Activated CD8-positive, alpha-beta memory T cell treated with anti-CD3 and anti-CD28 coated beads for 24 hours (primary cell): ENCODE measurements around the gene UQCC5.
A peak's percentile ranks its signal among the peaks of the same experiment; 100 is the strongest.
"Not testable (repeated sequence)": the region's sequence is repeated elsewhere in the genome, so short reads cannot be mapped to it uniquely, and the experiment has no call there.

Experiments
- DNase-seq: peaks from one replicate; pipeline ENCODE4 v3.0.0-alpha.2; 2020

UQCC5 gene

DNA sequence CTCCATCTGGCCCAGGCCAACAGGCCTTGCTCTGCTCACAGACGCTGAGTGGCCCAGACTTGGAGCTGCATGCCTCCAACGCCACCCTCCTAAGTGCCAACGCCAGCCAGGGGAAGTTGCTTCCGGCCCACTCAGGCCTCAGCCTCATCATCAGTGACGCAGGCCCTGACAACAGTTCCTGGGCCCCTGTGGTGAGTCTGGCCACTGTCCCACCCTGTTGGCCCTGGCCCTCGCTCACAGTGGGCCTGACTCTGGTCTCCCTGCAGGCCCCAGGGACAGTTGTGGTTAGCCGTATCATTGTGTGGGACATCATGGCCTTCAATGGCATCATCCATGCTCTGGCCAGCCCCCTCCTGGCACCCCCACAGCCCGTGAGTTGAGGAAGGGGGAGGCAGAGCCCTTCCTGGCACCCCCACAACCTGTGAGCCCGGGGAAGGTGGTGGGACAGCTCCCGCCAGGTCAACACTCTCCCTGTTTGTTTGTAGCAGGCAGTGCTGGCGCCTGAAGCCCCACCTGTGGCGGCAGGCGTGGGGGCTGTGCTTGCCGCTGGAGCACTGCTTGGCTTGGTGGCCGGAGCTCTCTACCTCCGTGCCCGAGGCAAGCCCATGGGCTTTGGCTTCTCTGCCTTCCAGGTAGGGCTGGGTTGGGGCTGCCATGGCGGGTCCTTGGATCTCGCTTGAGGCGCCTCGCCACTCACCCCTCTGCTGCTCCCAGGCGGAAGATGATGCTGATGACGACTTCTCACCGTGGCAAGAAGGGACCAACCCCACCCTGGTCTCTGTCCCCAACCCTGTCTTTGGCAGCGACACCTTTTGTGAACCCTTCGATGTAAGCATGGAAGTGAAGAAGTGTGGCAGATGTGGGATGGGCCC, 12.8 kb upstream of the UQCC5 start:
- DNase-seq, result no peak

DNA sequence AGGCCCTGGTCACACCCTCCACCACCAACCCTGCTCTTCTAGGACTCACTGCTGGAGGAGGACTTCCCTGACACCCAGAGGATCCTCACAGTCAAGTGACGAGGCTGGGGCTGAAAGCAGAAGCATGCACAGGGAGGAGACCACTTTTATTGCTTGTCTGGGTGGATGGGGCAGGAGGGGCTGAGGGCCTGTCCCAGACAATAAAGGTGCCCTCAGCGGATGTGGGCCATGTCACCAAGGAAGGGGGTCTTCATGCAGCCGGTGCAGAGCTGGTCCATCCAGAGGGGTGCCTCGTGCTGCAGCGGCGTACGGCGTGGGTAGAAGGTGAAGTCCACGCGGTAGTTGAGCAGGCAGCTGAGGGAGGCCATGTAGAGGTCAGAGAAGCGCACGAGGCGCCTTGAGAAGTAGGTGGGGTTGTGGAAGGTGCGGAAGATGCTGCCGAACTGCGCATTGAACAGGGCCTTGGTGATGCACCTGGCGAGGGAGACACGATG, 12.1 kb upstream of the UQCC5 start:
- no peak for DNase-seq

DNA sequence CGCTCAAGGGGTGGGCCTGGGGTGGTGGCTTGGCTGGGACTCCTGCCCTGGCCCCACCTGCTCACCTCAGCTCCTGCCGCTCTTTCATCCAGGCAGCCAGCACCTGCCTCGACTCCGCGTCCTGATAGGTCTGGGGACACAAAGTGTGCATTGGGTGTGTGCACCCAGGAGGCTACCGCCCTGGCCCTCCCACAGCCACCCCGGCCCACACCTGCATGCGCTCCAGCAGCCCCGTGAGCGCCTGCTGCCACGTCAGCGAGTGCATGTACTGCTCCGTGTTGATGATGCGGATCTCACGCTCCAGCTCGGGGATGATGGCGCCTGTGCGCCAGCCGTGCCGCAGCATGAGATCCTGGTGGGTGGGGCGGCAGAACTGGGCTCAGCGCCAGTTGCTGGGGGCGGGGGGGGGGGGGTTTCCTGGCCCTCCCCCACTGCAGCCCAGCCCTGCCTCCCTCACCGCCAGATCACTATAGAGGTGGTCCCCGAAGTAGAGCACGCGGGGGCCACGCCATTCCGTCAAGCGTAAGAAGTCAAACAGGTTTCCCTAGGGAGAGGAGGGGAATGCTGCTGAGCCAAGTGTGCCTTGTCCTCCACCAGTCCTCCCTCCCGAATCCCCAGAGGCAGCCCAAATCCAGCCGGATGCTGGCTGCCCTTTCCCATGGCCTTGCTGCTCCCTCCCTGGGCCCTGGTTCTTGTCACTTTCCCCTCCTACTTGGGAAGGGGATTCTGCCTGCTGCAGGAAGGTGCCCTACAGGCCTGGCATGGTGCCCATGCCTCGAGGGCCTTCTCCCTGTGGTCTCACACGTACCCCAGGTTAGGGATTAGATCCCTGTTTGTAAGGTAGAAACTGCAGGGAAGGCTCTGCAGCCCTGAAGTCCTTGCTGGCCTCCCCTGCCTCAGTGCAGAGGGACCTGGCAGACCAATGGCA, 11.4 kb upstream of the UQCC5 start:
- DNase-seq, result no peak

DNA sequence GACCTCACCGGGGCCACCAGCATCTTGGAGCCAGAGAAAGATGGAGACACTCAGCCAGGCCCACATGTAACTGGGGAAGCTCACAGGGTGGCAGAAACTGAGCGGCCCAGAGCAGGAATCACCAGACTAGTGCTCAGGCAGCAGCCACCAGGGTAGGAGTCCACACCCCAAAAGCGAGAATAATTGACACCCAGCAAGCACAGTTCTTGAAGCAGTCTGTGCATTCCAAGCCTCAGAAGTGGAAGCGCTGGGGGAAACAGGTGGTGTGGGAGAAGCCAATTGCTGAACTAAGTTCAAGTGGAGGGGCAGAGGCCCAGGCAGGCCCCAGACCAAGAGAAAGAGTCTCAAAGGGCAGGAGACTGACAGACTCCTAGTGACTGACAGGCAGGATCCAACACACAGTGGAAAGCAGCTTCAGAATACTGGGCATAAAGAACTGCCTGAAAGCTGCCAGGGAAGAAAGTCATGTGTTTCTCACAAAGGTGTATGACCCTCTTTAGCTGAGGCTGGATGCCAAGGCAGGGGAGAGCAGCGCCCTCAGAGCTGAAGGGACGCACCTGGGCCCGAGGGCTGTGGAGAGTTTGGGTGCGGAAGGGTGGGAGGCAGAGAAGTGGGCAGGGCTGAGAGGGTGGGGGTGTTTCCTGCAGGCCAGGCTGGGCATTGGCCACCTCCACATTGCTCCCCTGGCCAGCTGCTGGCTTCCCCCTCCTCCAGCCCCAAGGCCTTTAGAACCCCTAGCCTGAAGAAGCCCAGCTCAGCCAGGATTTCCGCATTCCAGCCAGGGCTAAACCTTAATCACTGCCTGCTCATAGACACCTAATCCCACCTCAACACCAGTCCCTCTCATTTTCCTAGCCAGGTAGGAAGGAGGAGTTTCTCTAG, 10.5 kb upstream of the UQCC5 start:
- no peak for DNase-seq

DNA sequence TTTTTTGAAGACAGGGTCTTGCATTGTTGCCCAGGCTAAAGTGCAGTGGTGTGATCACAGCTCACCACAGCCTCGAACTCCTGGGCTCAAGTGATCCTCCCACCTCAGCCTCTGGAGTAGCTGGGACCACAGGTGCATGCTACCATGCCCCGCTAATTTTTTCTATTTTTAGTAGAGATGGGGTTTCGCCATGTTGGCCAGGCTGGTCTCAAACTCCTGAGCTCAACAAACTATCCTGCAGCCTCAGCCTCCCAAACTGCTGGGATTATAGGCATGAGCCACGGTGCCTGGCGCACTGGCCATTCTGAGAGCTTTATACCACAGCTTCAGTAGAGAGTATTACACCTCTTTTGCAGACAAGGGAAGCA, 9.8 kb upstream of the UQCC5 start:
- not testable (repeated sequence) for DNase-seq

DNA sequence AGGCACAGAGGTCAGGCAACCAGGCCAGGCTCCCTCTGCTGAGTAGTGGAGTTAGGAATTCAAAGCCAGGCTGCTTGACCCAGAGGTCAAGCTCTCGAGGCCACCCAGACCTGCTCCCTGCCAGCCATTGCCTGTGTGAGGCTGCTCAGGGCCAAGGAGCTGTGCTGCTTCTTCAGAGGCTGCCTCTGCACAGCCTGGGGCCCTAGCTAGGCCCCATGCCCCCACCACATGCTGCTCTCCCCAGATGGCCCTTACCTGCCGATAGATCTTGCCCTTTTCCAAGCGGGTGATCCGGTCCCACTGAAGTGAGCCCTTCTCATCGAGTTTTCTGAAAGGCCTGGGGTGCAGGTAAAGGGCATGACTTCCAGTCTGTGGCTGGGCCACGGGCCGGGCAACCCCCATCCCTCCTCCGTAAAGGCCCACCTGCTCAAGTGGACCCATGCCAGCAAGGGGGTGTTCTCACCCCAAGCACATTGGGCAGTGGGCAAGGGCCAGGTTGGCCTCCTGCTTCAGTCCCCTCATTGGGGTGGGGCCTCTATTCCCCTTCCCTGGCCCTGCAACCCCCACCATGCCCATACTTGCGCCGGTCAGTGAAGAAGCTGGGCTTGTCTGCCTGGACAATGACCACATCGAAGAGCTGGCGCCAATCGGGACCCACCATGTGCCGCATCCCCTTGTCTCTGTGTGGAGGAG, 9.2 kb upstream of the UQCC5 start:
- no peak for DNase-seq

DNA sequence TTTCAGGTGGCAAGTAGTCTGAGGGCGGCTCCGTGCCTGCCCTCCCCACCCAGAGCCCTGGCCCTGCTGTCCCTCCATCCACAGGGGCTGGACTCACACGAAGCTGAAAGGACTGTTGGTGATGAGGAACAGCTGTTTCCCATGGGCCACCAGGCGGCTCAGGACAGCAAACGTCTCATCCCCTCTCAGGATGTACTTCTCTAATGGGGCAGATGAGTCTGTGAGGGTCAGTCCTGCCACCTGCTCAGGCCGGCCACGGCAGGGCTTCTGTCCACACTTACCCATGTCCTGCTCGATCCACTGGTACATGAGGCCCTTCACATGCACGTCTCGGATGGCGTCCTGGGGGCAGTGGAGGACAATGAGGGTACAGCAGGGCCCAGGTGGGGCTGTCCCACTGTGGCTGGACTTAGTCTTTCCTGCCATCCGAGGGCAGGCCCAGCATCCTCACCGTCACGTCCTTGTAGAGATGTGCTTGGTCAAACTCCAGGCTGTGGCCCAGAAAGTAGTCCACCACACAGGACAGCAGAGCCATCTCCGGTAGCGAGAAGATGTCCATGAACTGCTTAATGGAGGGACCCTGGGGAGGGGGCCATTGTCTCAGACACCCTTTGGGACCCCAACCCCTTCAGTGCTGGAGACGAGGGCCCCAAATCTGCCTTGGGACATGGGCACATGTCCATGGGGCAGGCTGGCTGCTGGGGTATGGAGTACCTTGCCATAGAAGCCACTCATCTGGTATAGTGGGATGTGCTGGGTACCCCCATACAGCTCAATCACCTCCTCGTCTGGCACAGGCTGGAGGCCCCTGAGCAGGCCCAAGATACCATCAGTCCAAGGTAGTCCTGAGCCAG, 8.4 kb upstream of the UQCC5 start:
- no peak for DNase-seq

DNA sequence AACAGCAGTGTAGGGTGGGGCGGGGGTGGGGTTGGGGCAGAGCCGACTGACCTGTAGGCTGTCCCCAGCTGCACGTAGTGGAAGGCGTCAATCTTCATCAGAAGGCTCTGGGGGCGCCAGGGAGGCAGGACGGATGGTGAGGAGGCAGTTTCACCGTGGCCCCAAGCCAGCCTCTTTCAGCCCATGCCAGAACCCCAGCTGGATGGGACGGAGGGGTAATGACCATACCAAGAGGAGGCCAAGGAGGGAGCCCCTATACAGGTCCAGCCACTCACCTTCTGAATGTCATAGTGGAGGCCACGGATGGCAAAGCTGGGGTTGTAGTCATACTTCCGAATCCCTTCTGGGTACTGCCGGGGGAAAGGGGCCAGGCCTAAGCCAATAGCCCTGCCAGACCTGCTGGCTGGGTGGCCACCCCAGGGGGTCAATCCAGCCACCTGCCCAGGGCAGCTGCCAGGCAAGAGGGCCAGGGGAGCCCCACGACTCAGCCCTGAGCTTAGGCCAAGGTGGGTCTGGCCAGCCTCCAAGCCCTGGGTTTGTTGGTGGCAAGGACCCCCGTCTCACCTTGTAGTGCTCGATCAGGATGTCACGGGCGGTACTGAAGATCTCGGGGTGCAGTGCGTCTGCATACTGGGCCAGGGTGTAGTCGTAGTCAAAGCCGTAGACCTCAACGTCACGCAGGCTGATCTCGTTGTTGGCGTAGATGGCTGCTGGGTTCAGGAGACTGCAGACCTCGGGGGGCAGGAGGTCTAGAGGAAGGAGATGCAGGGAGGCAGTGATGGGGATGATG, 7.6 kb upstream of the UQCC5 start:
- no peak for DNase-seq

DNA sequence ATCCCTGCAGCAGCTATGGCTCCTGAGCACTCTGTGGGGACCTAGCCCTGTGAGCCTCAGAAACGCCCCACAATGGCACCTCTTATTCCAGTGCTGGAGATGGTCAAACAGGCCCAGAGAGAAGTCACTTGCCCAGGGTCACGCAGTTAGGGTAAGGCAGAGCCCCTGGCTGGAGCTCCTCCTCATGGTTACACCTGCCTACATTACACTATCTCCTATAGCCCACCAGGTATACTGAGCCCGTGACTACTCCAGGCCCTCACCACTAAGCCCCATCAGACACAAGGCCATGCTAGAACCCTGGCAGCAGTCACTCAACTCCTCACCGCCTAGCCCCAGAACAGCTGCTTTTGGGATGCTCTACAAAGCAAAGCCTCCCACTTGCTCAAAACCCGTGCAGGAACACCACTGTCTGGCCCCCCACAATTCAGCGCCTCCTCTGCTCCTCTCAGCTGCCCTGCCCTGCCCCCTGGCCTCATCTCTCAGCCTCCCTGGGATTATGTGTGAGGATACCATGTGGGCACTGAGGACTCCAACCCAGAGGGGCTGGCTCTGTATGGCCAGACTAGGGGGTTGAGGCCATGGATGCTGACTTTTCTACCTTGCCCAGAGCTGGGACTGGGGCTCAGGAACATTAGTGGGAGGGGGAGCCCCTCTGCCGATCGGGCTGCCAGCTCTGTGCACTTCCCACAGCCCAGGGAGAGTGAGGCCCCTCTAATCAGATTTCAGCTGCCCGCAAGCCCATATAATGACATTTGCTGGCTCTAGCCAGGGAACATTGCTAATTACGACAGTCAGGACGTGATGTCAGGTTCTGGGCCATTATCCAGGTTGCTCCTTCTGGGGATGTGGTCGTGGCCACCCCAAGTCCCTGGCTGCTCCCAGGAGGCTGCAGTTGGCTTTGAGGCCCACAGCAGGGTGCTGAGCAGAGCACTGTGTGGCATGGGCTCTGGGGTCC, 6.8 kb upstream of the UQCC5 start:
- DNase-seq, result no peak

DNA sequence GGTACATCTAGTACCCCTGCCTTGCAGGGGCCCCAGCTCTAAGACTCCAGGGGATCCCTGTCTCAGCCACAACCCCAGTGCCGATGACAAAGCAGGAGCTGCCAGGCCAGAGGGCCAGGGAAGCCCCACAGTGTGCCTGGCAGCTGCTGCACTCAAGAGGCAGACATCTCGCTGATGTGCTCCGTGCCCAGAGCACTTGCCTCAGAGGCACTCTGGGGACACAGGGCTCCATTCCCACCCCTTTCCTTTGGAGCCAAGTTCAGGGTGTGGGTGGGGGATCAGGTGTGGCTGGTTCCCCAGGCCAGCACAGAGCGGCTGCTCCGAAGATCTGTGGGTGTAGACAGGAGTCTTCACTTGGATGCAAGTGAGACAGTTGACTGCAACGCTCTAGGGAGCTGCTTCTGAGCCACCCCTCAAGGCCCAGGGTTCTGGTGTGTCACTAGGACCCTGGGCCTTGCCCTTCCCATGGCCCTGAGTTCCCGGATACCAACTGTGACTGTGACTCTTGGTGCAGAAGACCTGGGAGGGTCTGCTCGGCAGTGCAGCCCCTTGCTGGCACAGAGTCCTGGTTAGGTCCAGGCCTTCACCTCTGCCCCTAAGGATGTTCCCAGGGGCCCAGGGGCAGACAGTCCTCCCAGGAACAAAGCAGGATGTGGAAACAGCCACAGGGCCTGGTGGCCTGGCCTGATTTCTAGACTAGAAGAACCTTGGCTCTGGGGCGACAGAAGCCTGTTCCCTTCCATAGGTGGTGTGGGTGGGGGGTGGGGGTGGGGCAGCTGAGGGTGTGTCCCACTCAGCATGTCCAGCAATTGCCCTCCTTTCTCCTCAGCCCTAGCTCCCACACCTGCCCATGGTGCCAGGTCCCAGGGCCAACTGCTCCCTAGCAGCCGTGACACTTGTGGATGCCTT, 5.2 kb upstream of the UQCC5 start:
- DNase-seq, result no peak

DNA sequence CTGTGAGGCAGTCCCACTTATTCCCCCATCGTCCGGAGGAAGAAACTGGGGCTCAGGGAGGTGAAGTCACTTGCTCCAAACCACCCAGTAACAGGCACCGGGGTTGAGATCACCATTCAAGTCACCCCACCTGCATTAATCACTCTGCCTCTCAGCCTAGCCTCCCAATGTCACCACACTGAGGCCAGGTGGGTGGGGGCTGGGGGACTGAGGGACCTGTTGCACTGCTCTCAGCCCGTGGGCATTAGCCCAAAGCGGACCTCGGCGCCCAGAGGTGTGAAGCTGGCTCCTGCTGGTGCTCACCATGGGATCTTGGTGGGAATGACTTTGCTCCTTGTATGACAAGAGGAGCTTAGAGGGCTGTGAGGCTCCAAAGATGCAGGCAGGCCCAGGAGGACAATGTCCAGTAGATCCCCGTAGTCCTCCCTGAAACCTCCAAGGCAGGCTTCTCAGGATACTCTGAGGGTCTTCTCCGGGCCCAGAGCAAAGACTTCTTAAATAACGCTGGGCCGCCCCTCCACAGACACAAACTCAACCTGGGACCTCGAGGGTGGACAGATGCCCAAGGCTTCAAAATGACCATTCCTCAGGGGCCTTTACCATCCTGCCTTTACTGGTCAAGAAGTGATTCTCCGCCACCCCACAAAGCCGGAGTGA, 4.4 kb upstream of the UQCC5 start:
- DNase-seq, result no peak

DNA sequence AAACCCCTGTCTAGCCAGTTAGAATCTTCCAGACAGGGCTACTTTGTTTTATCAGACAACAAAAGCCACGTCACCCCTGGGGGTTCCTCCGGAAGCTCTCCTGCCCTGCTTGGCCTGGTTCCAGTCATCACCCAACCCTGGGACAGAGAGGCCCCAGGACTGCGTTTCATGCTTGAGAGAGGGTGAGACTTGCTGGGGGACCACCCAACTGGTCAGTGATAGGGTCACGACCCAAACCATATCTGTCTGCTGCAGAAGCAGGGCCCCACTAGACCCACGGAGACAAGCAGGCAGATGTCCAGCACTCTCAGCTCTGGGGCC, 3.9 kb upstream of the UQCC5 start:
- peak; percentile 69 for DNase-seq

DNA sequence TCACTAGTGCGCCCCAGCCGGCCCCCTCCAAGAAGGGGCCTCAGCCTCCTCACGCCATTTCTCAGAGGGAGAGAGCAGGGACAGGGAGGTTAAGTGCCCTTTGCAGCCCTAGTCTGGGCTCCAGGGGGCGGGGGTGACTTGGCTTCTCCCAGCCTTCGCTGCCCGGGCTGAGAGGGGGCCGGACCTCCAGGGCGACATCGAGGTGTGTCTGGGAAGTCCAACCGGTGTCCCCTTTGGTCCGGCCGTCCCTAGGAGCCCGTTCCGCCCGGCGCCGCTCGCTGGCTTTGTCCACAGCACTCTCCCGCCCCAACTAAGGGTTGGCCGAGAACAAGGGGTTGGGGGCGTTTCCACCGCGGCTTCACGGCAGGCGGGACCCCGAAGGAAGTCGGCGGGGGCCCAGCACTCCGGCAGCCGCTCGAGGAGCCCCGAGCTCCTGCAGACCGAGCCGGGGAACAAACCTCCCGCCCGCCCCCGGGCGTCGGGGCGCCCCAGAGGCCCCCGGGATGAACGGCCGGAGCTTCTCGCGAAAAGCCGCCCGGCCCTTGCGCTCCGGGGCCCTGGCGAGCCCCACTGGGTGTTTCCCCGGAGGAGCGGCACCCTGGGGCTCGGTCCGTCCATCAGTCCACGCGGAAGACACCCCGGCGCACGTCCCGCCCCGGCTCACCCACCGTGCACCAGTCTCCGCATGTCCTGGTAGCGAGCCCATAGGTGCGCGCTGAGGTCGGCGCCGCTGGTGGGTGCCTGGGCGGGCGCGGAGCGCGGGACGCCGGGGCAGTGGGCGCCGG, 3.4 kb upstream of the UQCC5 start:
- peak; percentile 80 for DNase-seq

DNA sequence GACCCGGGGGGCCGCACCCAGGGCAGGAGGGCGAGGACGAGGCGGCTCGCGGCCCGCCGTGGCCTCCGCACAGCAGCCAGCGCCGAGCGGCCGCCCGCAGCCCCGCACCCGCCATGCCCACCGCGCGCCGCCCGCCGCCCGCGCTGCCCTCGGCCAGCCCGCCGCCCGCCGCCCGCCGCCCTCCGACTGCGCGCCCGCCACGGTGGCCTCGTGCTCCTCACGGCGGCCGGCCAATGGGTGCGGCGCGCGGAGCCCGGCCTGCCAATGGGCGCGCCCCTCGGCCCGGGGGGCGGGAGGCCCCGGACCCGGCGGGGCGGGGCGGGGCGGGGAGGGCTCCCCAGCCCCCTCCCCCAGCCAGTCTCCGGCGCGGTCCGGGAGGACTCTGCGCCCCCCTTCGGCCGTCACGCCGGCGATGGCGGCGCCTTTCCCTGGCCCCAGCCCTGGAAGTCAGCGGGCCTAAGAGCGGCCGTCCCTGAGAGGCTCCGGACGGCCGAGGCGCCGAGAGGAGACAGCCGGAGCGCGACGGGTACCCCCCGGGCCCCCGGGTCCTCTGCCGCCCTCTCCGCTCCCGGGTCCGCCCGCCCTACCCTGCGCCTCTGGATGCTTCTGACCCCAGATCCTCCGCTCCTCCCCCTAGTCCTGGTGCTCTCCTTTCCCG, 2.7 kb upstream of the UQCC5 start, which contains the start of gene NT5DC2:
Gene NT5DC2, minus strand, starts transcription at position 235 of the 658 bp plus-strand sequence. Its CDS starts 120 bp downstream, at position 115.
- peak; percentile 86 for DNase-seq

DNA sequence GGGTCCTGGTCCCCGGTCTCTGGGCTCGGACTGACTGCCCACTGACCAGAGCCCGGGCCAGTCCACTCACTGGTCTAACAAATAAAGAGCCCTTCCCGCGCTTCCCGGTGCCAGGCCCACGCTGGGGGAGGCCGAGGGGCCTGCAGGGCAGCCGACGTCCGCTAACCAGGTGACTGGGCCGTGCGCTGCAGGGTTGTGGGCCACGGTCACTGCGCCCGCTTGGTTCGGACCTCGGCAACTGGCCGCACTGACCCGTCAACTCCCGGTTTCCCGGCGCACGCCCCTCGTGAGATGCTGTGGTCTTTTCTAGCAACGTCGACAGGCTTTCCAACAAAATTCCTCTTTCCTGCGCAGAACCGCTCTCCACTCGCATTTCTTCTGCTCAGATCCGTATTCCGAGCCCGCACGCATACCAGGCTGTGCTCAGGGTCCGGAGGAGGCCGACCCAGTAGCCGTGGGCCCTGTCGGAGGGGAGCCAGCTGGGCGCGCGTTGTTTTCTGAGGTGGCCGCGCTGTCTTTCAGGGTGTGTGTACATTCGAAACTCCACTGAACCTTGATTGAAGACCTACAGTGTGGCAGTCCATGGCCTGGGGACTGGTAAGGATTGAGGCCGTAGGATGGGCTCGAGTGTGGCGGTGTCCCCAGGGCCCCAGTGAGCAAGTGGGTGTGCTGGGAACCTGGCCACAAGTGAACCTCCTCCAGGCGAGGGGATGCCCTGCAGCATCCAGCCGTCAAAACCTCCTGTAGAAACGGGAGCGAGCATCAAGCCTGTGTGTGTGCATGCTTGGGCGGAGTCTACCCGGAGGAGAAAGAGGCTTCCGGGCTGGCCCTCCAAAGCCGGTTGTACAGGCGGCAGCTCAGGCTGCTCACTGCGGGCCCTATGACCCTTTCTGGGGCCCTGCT, 1.9 kb upstream of the UQCC5 start:
- DNase-seq, result no peak
